NCI-H82 (cell line): ENCODE measurements around the gene VPS51.
"Not testable (repeated sequence)": the region's sequence is repeated elsewhere in the genome, so short reads cannot be mapped to it uniquely, and the experiment has no call there.

Experiments used
- DNase-seq: peaks from one replicate; lab custom pipeline; 2025; lab: John Stamatoyannopoulos, UW

VPS51 gene

DNA sequence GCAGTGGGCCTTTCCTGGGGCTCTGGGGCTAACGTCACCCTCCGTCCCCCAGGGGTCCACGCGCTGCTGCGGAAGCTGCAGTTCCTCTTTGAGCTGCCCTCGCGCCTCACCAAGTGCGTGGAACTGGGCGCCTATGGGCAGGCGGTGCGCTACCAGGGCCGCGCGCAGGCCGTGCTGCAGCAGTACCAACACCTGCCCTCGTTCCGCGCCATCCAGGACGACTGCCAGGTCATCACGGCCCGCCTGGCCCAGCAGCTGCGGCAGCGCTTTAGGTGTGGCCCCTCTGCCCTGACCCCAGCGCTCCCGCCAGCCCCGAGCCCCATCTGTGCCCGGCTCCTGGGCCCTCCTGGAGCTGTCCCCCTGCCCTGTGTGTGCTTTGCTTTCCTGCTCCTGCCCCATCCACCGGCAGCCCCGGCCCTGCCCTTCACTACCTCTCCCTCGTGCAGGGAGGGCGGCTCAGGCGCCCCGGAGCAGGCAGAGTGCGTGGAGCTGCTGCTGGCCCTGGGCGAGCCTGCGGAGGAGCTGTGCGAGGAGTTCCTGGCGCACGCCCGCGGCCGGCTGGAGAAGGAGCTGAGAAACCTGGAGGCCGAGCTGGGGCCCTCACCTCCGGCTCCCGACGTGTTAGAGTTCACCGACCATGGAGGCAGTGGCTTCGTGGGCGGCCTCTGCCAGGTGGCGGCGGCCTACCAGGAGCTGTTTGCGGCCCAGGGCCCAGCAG lies 11.9 kb downstream of the VPS51 start:
- DNase-seq, result no peak

DNA sequence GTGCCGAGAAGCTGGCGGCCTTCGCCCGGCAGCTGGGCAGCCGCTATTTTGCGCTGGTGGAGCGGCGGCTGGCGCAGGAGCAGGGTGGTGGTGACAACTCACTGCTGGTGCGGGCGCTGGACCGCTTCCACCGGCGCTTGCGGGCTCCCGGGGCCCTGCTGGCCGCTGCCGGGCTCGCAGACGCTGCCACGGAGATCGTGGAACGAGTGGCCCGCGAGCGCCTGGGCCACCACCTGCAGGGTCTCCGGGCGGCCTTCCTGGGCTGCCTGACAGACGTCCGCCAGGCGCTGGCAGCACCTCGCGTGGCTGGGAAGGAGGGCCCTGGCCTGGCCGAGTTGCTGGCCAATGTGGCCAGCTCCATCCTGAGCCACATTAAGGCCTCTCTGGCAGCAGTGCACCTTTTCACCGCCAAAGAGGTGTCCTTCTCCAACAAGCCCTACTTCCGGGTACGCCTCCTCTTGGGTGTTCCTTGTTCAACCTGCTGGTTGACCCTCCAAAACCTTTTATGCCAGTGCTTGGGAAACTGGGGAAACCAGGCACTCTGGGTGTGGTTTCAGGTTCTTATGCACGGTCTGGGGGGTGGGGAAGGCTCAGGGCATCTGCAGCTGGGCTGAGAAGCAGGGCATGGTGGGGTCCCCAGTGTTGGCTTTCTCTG lies 12.6 kb downstream of the VPS51 start:
- no peak for DNase-seq

DNA sequence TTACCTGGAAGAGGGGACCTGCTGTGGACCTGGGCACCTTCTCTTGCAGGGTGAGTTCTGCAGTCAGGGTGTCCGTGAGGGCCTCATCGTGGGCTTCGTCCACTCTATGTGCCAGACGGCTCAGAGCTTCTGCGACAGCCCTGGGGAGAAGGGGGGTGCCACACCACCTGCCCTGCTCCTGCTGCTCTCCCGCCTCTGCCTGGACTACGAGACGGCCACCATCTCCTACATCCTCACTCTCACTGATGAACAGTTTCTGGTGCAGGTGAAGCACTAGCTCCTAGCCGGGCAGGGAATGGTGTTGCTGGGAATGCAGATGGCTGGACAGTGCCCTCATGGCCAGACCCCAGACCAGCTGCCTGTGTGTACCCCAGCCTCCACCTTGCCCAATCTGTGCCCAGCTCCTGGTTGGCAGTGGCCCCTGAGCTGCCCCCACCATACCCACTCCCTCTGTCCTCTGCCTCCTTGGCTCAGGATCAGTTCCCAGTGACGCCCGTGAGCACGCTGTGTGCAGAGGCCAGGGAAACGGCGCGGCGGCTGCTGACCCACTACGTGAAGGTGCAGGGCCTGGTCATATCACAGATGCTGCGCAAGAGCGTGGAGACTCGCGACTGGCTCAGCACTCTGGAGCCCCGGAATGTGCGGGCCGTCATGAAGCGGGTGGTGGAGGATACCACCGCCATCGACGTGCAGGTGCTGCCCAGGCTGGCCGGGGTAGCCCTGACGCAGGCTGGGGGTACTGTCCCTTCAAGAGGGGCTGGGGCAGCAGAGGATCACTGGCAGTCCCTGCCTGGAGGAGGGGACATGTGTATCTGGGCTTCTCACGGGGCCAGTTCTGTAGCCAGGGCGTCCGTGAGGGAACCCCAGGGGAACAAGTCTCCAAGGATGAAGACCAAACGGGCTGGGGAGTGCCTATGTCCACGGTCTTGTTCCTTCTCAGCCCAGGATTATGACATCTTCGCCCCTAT lies 13.5 kb downstream of the VPS51 start:
- DNase-seq, result no peak

GRCh38 chr11:65110354-65110861 lies 14.4 kb downstream of the VPS51 start:
- peak; percentile 87 for DNase-seq

- DNase-seq, result no peak
These were observed 15.2 kb downstream of the VPS51 start for GRCh38 chr11:65111159-65111743.

- peak; percentile 97 for DNase-seq
These were observed 15.9 kb downstream of the VPS51 start, which contains the start of gene TM7SF2 for GRCh38 chr11:65111744-65112545. TSS of gene TM7SF2 (plus strand) at chr11:65111872. CDS start at chr11:65112016, 144 bp downstream.

GRCh38 chr11:65112546-65113360 lies 16.7 kb downstream of the VPS51 start:
- DNase-seq, result peak; percentile 67

DNA sequence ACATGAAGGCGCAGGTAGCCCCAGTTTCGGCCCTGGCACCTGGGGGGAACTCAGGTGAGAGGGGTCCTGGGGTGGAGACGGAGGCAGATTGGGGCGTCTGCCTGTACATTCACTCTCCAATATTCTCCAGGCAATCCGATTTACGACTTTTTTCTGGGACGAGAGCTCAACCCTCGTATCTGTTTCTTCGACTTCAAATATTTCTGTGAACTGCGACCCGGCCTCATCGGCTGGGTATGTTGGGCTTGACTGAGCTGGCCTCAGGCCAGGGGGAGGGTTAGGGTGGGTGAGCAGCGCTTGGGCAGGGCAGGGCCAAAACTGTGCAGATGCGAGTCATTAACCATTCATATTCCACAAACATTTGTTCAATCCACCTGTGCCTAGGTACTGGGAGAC lies 17.3 kb downstream of the VPS51 start:
- DNase-seq, result no peak

DNA sequence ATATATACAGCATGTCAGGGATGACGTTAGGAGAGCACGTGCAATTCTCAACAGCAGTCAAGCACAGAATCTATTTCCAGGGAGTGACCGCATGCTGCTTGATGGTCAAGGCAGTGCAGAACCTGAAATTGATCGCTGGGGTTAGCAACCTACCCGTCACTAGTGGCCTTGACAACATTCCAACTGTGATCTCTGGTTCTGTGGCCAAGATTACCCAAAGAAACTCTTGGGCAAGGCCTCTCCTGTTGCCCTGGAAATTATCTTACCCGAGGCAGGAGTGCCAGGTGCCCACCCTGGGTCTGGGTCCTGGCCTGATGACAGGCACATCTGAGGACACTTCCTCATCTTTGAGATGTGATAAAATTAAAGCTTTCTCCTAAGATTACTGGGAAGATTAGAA lies 17.8 kb downstream of the VPS51 start:
- DNase-seq, result no peak

GRCh38 chr11:65114538-65115171 lies 18.6 kb downstream of the VPS51 start:
- DNase-seq, result no peak

DNA sequence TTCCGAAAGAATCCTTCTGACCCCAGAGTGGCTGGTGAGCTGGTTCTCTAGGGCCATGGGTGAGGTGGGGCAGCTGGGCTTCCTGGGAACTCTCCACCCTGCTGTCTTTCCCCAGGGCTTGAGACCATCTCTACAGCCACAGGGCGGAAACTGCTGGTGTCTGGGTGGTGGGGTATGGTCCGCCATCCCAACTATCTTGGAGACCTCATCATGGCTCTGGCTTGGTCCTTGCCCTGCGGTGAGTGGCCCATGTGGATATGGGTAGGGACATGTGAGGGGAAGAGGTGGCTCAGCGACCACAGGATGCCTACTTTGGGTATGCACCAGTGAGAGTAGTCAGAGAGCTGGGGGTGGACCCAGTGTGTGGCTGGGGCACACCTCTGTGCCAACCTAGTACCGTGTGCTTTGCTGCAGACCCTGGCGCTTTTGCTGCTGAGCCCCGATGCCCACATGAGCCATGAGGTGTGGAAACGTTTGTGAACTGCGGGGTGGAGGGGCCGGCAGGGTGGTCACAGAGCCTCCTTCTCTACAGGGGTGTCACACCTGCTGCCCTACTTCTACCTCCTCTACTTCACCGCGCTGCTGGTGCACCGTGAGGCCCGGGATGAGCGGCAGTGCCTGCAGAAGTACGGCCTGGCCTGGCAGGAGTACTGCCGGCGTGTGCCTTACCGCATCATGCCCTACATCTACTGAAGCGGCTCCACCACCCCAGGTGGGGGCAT lies 19.5 kb downstream of the VPS51 start:
- DNase-seq, result no peak

GRCh38 chr11:65116370-65117205 lies 20.6 kb downstream of the VPS51 start:
- peak; percentile 40 for DNase-seq

DNA sequence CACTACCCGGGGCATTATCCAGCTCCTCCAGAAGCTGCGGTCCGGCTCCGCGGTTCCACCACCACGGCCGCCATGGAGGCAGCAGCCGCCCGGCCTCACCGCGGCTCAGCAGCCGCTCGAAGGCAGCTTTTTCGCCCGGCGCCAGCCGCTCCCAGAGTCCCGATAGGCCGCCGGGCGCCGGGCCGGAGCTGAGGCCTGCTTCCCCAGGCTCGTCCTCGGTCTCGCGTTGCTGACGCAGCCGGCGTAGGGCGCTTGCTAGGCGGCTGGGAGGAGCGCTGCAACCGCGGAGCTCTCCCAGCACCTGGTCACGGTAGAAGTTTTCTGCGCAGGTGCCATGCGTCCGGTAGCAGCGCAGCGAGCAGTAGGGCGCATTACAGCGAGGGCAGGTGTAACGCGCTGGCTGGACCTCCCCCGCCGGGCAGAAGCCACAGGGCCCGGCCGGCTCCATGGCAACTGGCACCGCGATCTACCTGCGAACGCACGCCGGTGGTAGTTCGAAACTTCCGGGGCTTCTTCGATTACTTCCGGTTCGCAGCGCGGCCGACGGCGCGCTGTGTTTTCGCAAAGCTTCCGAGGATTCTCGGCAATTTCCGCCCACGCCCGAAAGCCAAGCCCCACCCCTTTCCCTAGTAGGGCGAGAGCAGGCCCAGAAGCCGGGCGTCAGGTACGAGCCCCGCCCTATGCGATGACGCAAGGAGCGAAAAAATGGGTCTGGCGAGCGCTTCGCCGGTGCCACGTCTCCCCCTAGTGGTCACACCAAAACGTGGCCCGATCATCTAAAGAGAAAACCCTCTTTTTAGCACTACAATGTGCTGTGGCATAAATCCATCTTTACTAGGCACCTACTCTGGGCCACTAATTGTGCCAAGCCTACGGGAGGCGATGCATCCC lies 21.4 kb downstream of the VPS51 start, which contains the start of gene ZNHIT2:
Gene ZNHIT2 (minus strand): TSS at position 496 of the 891 bp plus-strand sequence. CDS start 48 bp downstream, at position 448.
- DNase-seq, result peak; percentile 99

DNA sequence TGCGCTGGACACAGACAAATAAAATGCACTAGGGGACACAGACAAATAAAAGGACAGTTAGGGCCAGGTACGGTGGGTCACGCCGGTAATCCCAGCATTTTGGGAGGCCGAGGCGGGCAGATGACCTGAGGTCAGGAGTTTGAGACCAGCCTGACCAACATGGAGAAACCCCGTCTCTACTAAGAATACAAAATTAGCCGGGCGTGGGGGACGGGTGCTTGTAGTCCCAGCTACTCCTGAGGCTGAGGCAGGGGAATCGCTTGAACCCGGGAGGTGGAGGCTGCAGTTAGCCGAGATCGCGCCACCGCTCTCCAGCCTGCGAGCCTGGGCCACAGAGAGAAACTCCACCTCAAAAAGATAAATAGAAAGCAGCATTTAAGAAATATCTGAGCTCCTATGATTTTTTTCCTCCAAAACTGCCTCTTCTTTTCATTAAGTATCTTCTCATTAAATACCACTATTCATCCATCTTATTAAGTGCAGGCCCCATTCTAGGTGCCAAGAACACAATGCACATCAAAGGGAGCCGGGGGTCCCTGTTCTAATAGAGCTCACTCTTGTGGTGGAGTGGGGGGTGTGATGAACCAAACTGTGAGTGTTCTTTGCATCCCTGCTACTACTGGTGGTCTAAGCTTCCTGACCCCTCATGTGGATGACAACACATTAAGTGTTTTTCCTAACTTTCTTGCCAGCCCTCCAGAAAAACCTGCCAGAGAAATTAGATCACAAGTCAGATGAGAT lies 22.3 kb downstream of the VPS51 start:
- no peak for DNase-seq

DNA sequence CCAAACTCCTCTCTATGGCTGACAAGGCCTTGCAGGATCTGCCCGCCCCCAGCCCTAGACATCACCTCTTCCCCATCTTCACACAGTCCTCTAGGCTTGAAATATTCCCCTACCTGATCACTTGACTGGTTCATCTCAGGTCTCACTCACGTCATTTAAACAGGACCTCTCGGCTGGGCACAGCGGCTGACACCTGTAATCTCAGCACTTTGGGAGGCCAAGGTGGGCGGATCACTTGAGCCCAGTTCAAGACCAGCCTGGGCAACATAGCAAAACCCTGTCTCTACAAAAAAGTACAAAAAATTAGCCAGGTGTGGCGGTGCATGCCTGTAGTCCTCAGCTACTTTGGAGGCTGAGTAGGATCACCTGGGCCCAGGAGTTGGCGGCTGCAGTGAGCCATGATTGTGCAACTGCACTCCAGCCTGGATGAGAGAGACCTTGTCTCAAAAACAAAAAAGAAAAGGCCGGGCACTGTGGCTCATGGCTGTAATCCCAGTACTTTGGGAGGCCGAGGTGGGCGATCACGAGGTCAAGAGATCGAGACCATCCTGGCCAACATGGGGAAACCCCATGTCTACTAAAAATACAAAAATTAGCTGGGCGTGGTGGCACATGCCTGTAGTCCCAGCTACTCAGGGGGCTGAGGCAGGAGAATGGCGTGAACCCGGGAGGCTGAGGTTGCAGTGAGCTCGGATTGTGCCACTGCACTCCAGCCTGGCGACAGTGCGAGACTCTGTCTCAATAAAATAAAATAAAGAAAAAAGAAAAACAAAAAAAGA lies 23.1 kb downstream of the VPS51 start:
- DNase-seq, result not testable (repeated sequence)
